ENCODE measurements around the gene PDE2A.

PDE2A gene

DNA sequence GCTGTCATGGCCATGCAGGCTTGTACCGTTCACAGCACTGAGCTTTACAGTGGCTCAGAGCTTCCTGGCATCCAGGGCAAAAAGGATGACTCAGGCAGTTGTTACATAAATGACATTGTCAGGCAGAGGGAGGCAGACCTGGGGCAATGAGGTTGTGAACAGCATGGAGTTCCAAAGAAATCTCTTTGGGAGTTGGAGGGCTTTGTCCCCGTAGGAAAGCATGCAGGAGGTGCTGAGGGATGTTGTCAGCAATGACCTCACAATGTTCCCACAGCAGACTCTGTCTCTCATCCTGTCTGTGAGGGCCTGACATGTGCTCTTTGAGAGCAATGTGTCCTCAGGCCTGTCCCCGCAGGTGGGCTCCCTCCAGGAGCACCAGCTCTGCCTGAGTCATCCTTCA lies 25.9 kb upstream of the PDE2A start:
- in situ Hi-C loops (cut with HindIII; ENCODE audit: low pct_ligation_motif_present, low sequenced_read_pairs), result no loop called here
- no peak overlapping the region for H3K27ac ChIP-seq

DNA sequence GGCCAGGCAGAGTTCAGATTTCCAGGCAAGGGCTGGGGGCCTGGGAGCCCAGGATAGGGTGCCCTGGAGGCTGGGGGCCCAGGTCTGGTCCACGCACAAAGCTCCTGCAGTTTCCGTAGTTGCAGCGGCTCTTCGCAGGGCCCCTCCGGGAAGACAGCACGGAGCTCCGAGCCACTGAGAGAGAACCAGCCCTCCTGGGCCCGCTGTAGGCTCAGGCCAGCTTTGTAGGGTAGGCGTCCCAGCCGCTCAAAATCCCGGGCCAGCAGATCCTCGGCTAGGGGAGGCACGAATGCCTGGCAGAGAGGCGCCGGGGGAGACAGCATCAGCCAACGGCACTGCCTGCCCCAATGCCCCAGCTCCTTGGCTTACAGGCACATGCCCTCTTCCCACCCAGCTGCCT lies 23.6 kb upstream of the PDE2A start:
- H3K36me3 ChIP-seq (replicated peaks), result peaks cover 76% of the 10 kb centered on the region
- H3K27ac ChIP-seq, result no peak overlapping the region
- TF ChIP-seq, protein P1, sequence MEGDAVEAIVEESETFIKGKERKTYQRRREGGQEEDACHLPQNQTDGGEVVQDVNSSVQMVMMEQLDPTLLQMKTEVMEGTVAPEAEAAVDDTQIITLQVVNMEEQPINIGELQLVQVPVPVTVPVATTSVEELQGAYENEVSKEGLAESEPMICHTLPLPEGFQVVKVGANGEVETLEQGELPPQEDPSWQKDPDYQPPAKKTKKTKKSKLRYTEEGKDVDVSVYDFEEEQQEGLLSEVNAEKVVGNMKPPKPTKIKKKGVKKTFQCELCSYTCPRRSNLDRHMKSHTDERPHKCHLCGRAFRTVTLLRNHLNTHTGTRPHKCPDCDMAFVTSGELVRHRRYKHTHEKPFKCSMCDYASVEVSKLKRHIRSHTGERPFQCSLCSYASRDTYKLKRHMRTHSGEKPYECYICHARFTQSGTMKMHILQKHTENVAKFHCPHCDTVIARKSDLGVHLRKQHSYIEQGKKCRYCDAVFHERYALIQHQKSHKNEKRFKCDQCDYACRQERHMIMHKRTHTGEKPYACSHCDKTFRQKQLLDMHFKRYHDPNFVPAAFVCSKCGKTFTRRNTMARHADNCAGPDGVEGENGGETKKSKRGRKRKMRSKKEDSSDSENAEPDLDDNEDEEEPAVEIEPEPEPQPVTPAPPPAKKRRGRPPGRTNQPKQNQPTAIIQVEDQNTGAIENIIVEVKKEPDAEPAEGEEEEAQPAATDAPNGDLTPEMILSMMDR (IDR thresholded peaks at IDR 0.05; ENCODE audit: low read depth, low read length, missing control alignments), result no peak
- no peaks in the 10 kb centered on the region for H3K27me3 ChIP-seq (replicated peaks)
- in situ Hi-C loops (cut with HindIII; ENCODE audit: low pct_ligation_motif_present, low sequenced_read_pairs), result no loop called here
- H3K4me3 ChIP-seq (ENCODE audit: low read depth, low read length), result no peak overlapping the region
- no peak for DNase-seq

More for the DNA sequence above, 25.9 kb upstream of the PDE2A start:
- Histone ChIP-seq H3K4me3 (ENCODE audit: low read depth, low read length) (no peak overlapping the region), H3K36me3 (replicated peaks) (peaks cover 66% of the 10 kb centered on the region), H3K27me3 (replicated peaks) (no peaks in the 10 kb centered on the region)
- DNase-seq, result no peak
- TF ChIP-seq, protein P1 (IDR thresholded peaks at IDR 0.05; ENCODE audit: low read depth, low read length, missing control alignments), result no peak

DNA sequence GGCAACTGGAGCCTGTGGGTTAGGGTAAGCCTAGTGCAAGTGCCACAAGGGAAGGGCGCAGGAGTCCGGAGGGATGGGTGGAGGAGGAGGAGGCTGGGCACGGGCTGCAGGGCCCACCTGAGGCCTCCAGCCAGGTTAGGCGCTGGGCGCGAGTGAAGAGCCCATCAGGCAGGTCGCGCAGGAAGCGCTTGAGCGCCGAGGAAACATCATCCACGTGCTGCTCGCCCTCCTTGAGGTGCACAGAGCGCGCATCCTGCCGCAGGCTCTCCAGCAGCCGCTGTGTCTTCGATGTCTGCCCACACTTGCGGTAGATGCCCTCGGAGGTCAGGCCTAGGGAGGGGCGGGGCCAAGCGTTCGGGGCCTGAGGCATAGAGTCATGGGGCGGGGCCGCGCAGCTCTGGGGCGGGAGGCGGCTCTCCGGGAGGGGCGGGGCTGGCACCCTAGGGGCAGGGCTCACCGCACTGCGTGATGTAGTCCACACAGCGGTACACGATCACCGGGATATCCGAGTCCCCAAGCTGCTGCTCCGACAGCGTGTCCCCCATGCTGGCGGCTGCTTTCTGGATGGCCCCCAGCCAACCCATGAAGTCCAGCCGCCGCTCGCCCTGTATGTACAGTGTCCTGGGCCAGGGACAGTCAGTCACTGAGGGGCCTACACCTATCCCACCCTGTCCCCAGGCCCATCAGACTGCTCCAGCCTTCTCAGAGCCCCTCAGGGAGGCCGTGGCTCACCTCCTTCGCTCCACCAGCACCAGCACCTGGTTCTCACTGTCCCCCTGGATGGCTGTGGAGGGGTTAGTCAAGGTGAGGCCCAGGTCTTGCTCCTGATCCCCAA lies 22.9 kb upstream of the PDE2A start:
- in situ Hi-C loops (cut with HindIII; ENCODE audit: low pct_ligation_motif_present, low sequenced_read_pairs), result no loop called here
- H3K4me3 ChIP-seq (ENCODE audit: low read depth, low read length), result no peak overlapping the region
- peaks cover 76% of the 10 kb centered on the region for H3K36me3 ChIP-seq (replicated peaks)
- no peak for DNase-seq
- no peak overlapping the region for H3K27ac ChIP-seq
- TF ChIP-seq, protein P1 (IDR thresholded peaks at IDR 0.05; ENCODE audit: low read depth, low read length, missing control alignments), result no peak
- H3K27me3 ChIP-seq (replicated peaks), result no peaks in the 10 kb centered on the region

DNA sequence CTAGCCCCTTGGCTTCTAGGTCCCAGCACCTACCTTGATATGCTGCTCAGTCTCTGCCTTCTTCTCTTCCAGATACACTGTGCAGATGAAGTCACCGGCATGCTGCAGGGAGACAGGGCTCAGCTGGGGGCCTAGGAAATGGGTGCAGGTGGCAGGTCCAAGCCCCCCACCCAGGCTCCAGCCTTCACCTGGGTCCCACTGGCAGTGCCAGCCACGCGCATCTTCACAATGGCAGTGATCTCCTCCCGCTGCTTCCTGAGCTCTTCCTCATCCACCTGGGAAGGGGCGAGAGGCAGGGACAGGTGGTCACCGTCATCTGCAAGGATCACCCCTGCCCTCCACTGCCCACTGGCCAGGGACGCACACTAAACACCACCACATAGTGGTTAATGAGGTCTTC lies 21.1 kb upstream of the PDE2A start:
- in situ Hi-C loops (cut with HindIII; ENCODE audit: low pct_ligation_motif_present, low sequenced_read_pairs), result no loop called here
- Histone ChIP-seq H3K27ac (no peak overlapping the region), H3K36me3 (replicated peaks) (peaks cover 70% of the 10 kb centered on the region), H3K27me3 (replicated peaks) (no peaks in the 10 kb centered on the region), H3K4me3 (ENCODE audit: low read depth, low read length) (no peak overlapping the region)
- TF ChIP-seq, protein P1 (IDR thresholded peaks at IDR 0.05; ENCODE audit: low read depth, low read length, missing control alignments), result no peak
- DNase-seq, result no peak

DNA sequence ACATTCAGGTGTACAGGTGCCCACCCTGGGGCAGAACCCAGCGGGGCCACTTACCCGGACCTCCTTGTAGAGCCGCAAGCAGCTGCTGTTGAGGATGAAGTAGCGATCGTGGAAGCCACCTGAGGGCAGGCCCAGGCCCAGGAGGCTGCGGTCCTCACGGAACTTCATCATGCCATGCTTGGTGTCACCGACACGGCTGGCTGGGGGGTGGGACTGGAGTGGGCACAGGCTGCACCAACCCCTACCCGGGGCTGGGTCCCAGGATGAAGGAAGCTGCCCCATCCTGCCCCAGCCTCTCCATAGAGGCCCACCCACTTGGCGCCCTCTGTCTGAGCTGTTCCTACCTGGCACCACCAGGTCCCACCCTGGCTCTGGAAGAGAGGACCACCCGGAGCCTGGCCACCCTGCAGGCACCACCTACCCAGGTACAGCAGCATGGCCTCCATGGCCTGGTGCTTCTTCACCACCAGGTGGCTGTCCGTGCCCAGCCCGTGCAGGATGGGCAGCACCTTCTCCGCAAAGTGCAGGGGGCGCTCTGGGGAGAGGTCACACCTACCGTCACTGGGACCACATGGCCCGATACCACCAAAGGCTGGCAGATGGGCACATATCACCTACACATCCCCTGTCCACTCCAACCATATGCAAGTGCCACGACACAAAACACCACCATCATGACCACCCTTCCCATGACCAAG lies 19.2 kb upstream of the PDE2A start:
- peaks cover 61% of the 10 kb centered on the region for H3K36me3 ChIP-seq (replicated peaks)
- H3K27me3 ChIP-seq (replicated peaks), result no peaks in the 10 kb centered on the region
- in situ Hi-C loops (cut with HindIII; ENCODE audit: low pct_ligation_motif_present, low sequenced_read_pairs), result no loop called here
- H3K4me3 ChIP-seq (ENCODE audit: low read depth, low read length), result no peak overlapping the region
- DNase-seq, result no peak
- H3K27ac ChIP-seq, result no peak overlapping the region
- TF ChIP-seq, protein P1 (IDR thresholded peaks at IDR 0.05; ENCODE audit: low read depth, low read length, missing control alignments), result peak; percentile 29

All from brain microvascular endothelial cell (primary cell).